WTC11 (cell line): ENCODE results near the gene PPP1R9A.

Source experiments
- FOXP1 ChIP-seq: sonication (generic); formaldehyde crosslinking; IDR thresholded peaks from 2 replicates; pipeline ENCODE4 v1.8.0; 2022; ENCODE audit warnings: missing genetic modification reagents, mild to moderate bottlenecking, moderate library complexity, borderline replicate concordance
- ZNF423 ChIP-seq: fragments of 250-450 bp; sonication (Bioruptor Pico); IDR thresholded peaks from 2 replicates; pipeline ENCODE4 v2.1.2; 2022; ENCODE audit warnings: mild to moderate bottlenecking, moderate library complexity
- TF ChIP-seq, protein P1 (sequence below): sonication (generic); formaldehyde crosslinking; IDR thresholded peaks from 2 replicates; pipeline ENCODE4 v1.8.1; 2022; ENCODE audit warnings: mild to moderate bottlenecking, moderate library complexity, missing genetic modification reagents

- TF ChIP-seq FOXP1 (CRISPR knock-in tag) (no peak), ZNF423 (CRISPR knock-in tag) (no peak)
- TF ChIP-seq, protein P1, sequence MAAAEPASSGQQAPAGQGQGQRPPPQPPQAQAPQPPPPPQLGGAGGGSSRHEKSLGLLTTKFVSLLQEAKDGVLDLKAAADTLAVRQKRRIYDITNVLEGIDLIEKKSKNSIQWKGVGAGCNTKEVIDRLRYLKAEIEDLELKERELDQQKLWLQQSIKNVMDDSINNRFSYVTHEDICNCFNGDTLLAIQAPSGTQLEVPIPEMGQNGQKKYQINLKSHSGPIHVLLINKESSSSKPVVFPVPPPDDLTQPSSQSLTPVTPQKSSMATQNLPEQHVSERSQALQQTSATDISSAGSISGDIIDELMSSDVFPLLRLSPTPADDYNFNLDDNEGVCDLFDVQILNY (CRISPR knock-in tag): no peak
Measured at GRCh38 chr7:95264363-95264891, 357.0 kb downstream of the PPP1R9A start.
